ENCODE measurements around the gene GHRH.

DNA sequence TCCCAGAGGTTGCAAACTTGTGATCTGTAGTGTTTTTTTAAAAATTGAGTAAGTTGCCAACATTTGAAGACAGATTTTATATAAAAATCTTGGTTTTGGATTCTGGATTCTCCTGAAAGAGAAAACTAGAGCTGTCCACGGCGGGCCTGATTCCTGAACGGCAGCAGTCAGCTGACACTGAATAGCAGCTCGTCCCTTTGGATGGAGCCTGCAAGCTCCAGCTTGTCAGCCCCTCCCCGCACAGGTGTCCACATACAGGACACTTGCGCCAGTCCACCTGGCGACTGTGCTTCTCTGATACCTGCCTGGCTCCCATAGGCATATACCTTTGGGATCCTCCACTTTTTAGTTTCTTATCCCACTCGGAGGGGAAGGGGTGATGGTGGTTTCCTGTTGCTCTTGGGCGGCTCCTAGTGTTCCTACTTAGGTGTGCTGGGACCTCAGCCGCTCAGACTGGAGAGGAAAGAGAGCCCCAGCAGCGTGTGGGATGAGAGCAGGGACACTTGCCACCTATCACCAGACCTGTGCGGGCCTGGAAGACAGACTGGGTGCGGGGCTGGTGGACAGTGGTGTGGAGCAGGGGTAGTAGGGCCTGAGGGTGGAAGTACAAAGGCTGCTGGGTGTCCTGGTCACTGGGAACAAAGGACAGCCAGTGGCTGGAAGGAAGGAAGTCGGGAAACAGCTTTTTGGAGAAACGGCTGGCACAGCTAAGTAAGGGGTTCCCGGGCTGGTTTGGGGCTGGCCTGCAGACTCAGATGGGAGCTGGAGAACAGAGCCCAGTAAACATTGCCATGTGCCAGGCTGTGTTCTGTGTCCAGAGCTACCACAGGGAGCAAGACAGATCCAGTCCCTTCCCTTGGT lies 18.3 kb downstream of the GHRH start:
- no peak for TF ChIP-seq CTCF (IDR thresholded peaks at IDR 0.05; ENCODE audit: poor library complexity)
- TF ChIP-seq EZH2 (IDR thresholded peaks at IDR 0.05; ENCODE audit: borderline replicate concordance), result no peak
- TF ChIP-seq EZH2phosphoT487 (IDR thresholded peaks at IDR 0.05; ENCODE audit: low read depth, severe bottlenecking, unreplicated experiment), result no peak

Data from hepatocyte (in vitro differentiated cells).